GM23338 (cell line): ENCODE data around the gene PSMD6. TPM values are rescaled to one million over a fixed set of nuclear protein-coding genes. Genes with fewer than 3 reads are reported as not detected.
A peak's percentile ranks its signal among the peaks of the same experiment; 100 is the strongest.

ENCODE experiments used
- ATAC-seq: fragments of 200-7000 bp; cut with Tn5 transposase; 3 replicates; pipeline ENCODE4 v1.9.1; 2020
- DNase-seq: peaks from one replicate; pipeline ENCODE4 v3.0.0-alpha.2; 2015; ENCODE audit warnings: low spot score
- H2AFZ ChIP-seq: fragments of 200-600 bp; sonication (generic); 2 replicates; pipeline ENCODE4 v1.8.0; 2016; ENCODE audit warnings: antibody characterized with exemption, mild to moderate bottlenecking, moderate library complexity
- H3F3A ChIP-seq: fragments of 200-600 bp; sonication (generic); replicated peaks from 2 replicates; pipeline ENCODE4 v1.8.0; 2017; ENCODE audit warnings: antibody characterized with exemption, mixed run types, low read depth
- H3K27ac ChIP-seq: fragments of 200-600 bp; sonication (generic); 2 replicates; pipeline ENCODE4 v1.6.1; 2016; ENCODE audit warnings: low read depth
- H3K27me3 ChIP-seq: fragments of 200-600 bp; sonication (generic); 2 replicates; pipeline ENCODE4 v1.8.0; 2016; ENCODE audit warnings: mild to moderate bottlenecking, mixed run types, moderate library complexity; ENCODE audit not compliant: insufficient read depth
- H3K36me3 ChIP-seq: fragments of 200-600 bp; sonication (generic); 2 replicates; pipeline ENCODE4 v1.8.0; 2016; ENCODE audit warnings: mild to moderate bottlenecking; ENCODE audit not compliant: insufficient read depth
- H3K4me1 ChIP-seq: fragments of 200-600 bp; sonication (generic); 2 replicates; pipeline ENCODE4 v1.8.0; 2016; ENCODE audit warnings: mild to moderate bottlenecking, moderate library complexity; ENCODE audit not compliant: insufficient read depth
- H3K4me2 ChIP-seq: fragments of 200-600 bp; sonication (generic); 2 replicates; pipeline ENCODE4 v1.7.1; 2017; ENCODE audit warnings: mixed run types
- H3K4me3 ChIP-seq: fragments of 200-600 bp; sonication (generic); 2 replicates; pipeline ENCODE4 v1.6.1; 2016; ENCODE audit warnings: mixed run types
- H3K79me2 ChIP-seq: fragments of 200-600 bp; sonication (generic); replicated peaks from 2 replicates; pipeline ENCODE4 v1.8.0; 2017; ENCODE audit warnings: mild to moderate bottlenecking; ENCODE audit not compliant: insufficient read depth
- H3K9me2 ChIP-seq: fragments of 200-600 bp; sonication (generic); 2 replicates; pipeline ENCODE4 v1.8.0; 2017; ENCODE audit not compliant: insufficient read depth
- H4K20me1 ChIP-seq: fragments of 200-600 bp; sonication (generic); replicated peaks from 2 replicates; pipeline ENCODE4 v1.8.0; 2017; ENCODE audit warnings: mild to moderate bottlenecking; ENCODE audit not compliant: insufficient read depth
- H3K27ac Mint-ChIP-seq: 2 replicates; pipeline ENCODE4 v1.8.0; 2020; ENCODE audit warnings: inconsistent platforms, mild to moderate bottlenecking, moderate library complexity, mixed read lengths
- H3K27me3 Mint-ChIP-seq: 3 replicates; pipeline ENCODE4 v1.8.0; 2022; ENCODE audit warnings: low read depth, mild to moderate bottlenecking, moderate library complexity, mixed read lengths, inconsistent platforms; ENCODE audit not compliant: insufficient read depth, poor library complexity
- H3K36me3 Mint-ChIP-seq: 3 replicates; pipeline ENCODE4 v1.8.0; 2021; ENCODE audit warnings: low read depth, mild to moderate bottlenecking, inconsistent platforms, moderate library complexity, mixed read lengths
- H3K4me1 Mint-ChIP-seq: 3 replicates; pipeline ENCODE4 v1.8.0; 2020; ENCODE audit warnings: mild to moderate bottlenecking, inconsistent platforms, mixed read lengths
- H3K4me3 Mint-ChIP-seq: 3 replicates; pipeline ENCODE4 v1.8.0; 2021; ENCODE audit warnings: moderate library complexity, mild to moderate bottlenecking, inconsistent platforms, mixed read lengths
- H3K9me3 Mint-ChIP-seq: 3 replicates; pipeline ENCODE4 v1.8.0; 2020; ENCODE audit warnings: moderate library complexity, mild to moderate bottlenecking, inconsistent platforms, mixed read lengths
- CREB1 ChIP-seq: fragments of 250-450 bp; sonication (Bioruptor Pico); IDR thresholded peaks from 2 replicates; pipeline ENCODE4 v1.5.0; 2020; ENCODE audit warnings: low read depth, mild to moderate bottlenecking, moderate library complexity
- CTCF ChIP-seq, 2 experiments: fragments of 200-600 bp in 1 of 2; sonication (generic) in 1 of 2; conservative IDR thresholded peaks; 2 replicates each; pipeline versions ENCODE4 v1.5.1 to v1.6.1; 2016 to 2017; ENCODE audit warnings: antibody characterized with exemption in 2 of 2, low read depth in 2 of 2, mild to moderate bottlenecking in 2 of 2, moderate library complexity in 1 of 2
- EZH2 ChIP-seq: fragments of 200-600 bp; sonication (generic); IDR thresholded peaks from one replicate; pipeline ENCODE4 v1.8.0; 2017; ENCODE audit warnings: antibody characterized with exemption, mild to moderate bottlenecking, low read depth; ENCODE audit not compliant: unreplicated experiment
- JUNB ChIP-seq: IDR thresholded peaks from one replicate; pipeline ENCODE4 v1.6.1; 2016; ENCODE audit warnings: antibody characterized with exemption; ENCODE audit not compliant: unreplicated experiment
- POLR2AphosphoS5 ChIP-seq: IDR thresholded peaks from 2 replicates; pipeline ENCODE4 v1.6.1; 2016; ENCODE audit warnings: antibody characterized with exemption, low read depth
- STAT1 ChIP-seq: IDR thresholded peaks from one replicate; pipeline ENCODE4 v1.6.1; 2016; ENCODE audit warnings: antibody characterized with exemption; ENCODE audit not compliant: unreplicated experiment
- polyA plus RNA-seq: library from polyadenylated mRNA; unstranded; fragments of >200 nt; fragmentation: Nextera tagmentation; extraction: Ambion mirVana; gene quantifications from 2 replicates; pipeline ENCODE4 v1.2.1, GENCODE V29; 2016
- total RNA-seq: library from RNA; depleted of rRNA; stranded (reverse); fragments of >200 nt; shearing (Covaris generic); gene quantifications from 2 replicates; pipeline ENCODE4 v1.2.3, GENCODE V29; 2014
- TF ChIP-seq, protein P1 (sequence below): IDR thresholded peaks from 2 replicates; pipeline ENCODE4 v1.6.1; 2016; ENCODE audit warnings: antibody characterized with exemption

The PSMD6 gene
- total and polyA plus RNA-seq, 2 experiments from 2014 or later: 98.1 to 205 TPM

GRCh38 chr3:63968612-63969350 is 54.5 kb downstream of the PSMD6 start (continued):
- TF ChIP-seq, protein P1, sequence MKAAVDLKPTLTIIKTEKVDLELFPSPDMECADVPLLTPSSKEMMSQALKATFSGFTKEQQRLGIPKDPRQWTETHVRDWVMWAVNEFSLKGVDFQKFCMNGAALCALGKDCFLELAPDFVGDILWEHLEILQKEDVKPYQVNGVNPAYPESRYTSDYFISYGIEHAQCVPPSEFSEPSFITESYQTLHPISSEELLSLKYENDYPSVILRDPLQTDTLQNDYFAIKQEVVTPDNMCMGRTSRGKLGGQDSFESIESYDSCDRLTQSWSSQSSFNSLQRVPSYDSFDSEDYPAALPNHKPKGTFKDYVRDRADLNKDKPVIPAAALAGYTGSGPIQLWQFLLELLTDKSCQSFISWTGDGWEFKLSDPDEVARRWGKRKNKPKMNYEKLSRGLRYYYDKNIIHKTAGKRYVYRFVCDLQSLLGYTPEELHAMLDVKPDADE: no peak
- no peak for TF ChIP-seq POLR2AphosphoS5
- no peak for TF ChIP-seq EZH2
- no peak for TF ChIP-seq JUNB

GRCh38 chr3:63967675-63968611 is 55.4 kb downstream of the PSMD6 start:
- Histone ChIP-seq H3K27me3 (no peaks in the 10 kb centered on the region), H3K9me2 (no peaks in the 10 kb centered on the region), H3K79me2 (peaks cover 23% of the 10 kb centered on the region), H4K20me1 (no peaks in the 10 kb centered on the region), H3K4me2 (peak overlapping the region; percentile 58), H3K36me3 (no peaks in the 10 kb centered on the region), H2AFZ (no peak overlapping the region), H3K4me1 (peaks cover 65% of the 10 kb centered on the region), H3K4me3 (peak overlapping the region; percentile 10), H3K27ac (peak overlapping the region; percentile 65; the same call in 1 of the 2 replicates), H3F3A (no peaks in the 10 kb centered on the region)
- no peak for TF ChIP-seq CTCF (conservative IDR thresholded peaks at IDR 0.05; ENCODE audit: low read depth in 2 of 2)
- peak overlapping the region; percentile 47 for H3K4me3 Mint-ChIP-seq
- no peaks in the 10 kb centered on the region for H3K9me3 Mint-ChIP-seq
- H3K27me3 Mint-ChIP-seq: no peaks in the 10 kb centered on the region
- DNase-seq (no peak), ATAC-seq (peak; percentile 19)
- H3K27ac Mint-ChIP-seq: peak overlapping the region; percentile 39
- H3K36me3 Mint-ChIP-seq: no peaks in the 10 kb centered on the region
- peaks cover 84% of the 10 kb centered on the region for H3K4me1 Mint-ChIP-seq

DNA sequence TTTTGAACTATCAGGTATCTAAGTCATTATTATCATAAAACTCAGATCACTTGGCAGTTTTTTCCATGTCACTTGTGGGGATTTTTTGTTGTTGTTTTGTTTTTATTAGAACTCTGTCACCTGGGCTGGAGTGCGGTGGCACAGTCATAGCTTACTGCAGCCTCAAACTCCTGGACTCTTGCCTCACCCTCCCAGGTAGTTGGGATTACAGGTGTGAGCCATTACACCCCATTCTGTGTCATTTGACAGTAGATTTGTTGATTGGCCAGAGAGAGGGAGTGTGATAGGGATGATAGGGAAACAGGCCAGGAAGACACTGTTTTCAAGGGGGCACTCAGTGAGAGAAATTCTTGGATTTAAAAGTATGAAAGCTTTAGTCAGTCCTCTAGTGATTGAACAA is 56.4 kb downstream of the PSMD6 start:
- H3K36me3 Mint-ChIP-seq: no peaks in the 10 kb centered on the region
- Histone ChIP-seq H3K27me3 (no peaks in the 10 kb centered on the region), H3K9me2 (no peaks in the 10 kb centered on the region), H3K4me2 (no peak overlapping the region), H3K27ac (no peak overlapping the region), H3F3A (no peaks in the 10 kb centered on the region), H3K79me2 (peaks cover 15% of the 10 kb centered on the region), H3K4me1 (peaks cover 56% of the 10 kb centered on the region), H4K20me1 (no peaks in the 10 kb centered on the region), H3K36me3 (no peaks in the 10 kb centered on the region), H3K4me3 (no peak overlapping the region), H2AFZ (no peak overlapping the region)
- ATAC-seq (peak; percentile 7; the same call in 2 of the 3 replicates), DNase-seq (no peak)
- TF ChIP-seq CREB1 (0 out of 2 replicates have a peak, but pooled peaks have one; percentile 9), STAT1 (no peak)
- H3K27me3 Mint-ChIP-seq: no peaks in the 10 kb centered on the region
- H3K27ac Mint-ChIP-seq: peak overlapping the region; percentile 89
- no peaks in the 10 kb centered on the region for H3K9me3 Mint-ChIP-seq
- peaks cover 74% of the 10 kb centered on the region for H3K4me1 Mint-ChIP-seq
- no peak overlapping the region for H3K4me3 Mint-ChIP-seq
